NCI-H345 treated with DMSO at 0.1 percent for 48 hours (cell line): ENCODE measurements around the gene RTCA.
"Not testable (repeated sequence)": the region's sequence is repeated elsewhere in the genome, so short reads cannot be mapped to it uniquely, and the experiment has no call there.

ENCODE experiments used
- DNase-seq: peaks from one replicate; lab custom pipeline; 2025; ENCODE audit not compliant: unreplicated experiment; lab: John Stamatoyannopoulos, UW

RTCA gene

DNA sequence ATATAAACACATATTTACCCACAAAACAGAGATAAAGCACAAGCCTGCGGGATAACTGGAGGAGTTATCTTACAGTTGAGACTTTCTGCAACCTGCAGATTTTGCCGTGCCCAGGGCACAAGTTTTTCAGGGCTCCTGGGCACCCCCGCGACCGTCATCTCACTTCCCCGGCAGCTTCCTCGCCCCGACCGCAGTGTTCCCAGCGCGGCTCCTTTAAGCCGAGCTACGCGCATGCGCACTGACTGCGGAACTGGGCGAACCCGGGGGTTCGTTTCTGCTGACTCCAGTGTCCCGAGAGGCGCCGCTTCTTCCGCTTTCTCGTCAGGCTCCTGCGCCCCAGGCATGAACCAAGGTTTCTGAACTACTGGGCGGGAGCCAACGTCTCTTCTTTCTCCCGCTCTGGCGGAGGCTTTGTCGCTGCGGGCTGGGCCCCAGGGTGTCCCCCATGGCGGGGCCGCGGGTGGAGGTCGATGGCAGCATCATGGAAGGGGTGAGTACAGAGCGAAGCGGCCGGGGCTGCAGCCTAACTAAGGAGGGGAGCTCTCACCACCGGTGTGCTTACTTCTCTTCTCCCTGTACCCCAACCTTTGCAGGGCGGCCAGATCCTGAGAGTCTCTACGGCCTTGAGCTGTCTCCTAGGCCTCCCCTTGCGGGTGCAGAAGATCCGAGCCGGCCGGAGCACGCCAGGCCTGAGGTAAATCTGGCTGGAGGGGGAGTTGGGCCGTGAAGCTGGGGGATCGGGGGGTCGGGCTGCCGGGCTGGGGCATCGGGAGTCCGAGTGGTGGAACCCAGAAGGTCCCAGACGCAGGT, at the start of gene RTCA:
TSS of gene RTCA (plus strand) at position 286 of the 810 bp plus-strand sequence. CDS start at position 446, 160 bp downstream.
- DNase-seq = peak; percentile 92

DNA sequence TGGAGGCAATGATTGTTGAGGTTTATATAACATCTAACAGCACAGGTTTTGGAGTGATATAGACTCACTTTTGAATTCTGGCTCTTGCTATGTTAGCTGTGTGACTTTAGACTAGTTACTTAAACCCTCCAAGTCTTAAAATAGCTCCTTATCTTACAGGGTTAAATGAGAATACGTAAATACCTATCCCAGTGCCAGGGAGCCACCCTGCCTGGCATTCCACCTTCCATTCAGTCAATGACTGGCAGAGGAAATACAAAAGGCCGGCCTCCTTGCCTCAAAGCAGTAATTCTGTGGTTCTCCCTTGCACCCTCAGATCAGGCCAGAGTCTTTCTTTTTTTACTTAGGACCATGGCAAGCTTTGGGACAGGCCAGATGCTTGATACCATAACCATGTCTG, 48.2 kb upstream of the RTCA start:
- no peak for DNase-seq

DNA sequence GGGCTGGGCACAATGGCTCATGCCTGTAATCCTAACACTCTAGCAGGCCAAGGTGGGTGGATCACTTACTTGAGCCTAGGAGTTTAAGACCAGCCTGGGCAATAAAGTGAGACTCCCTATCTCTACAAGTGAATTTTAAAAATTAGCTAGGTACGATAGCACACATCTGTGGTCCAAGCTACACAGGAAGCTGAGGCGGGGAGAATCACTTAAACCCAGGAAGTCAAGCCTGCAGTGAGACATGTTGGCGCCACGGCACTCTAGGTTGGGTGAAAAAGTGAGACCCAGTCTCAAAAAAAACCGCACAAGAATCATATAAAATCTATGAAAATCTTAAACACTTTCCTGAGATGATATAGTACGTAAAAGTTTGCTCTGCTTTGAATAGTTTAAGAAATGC, 46.6 kb upstream of the RTCA start:
- DNase-seq = no peak

DNA sequence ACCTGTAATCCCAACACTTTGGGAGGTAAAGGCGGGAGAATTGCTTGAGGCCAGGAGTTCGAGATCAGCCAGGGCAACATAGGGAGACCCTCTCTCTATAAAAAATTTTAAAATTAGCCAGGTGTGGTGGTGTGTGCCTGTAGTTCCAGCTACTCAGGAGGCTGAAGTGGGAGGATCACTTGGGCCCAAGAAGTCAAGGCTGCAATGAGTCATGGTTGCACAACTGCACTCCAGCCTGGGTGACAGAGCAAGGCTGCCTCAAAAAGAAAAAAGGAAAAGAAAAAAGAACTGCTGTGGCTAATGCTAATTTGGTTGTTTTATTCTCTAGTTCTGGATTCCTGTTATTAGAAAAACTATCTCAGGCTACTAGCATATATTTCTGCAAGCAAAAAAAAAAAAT, 46.1 kb upstream of the RTCA start:
- DNase-seq = no peak

DNA sequence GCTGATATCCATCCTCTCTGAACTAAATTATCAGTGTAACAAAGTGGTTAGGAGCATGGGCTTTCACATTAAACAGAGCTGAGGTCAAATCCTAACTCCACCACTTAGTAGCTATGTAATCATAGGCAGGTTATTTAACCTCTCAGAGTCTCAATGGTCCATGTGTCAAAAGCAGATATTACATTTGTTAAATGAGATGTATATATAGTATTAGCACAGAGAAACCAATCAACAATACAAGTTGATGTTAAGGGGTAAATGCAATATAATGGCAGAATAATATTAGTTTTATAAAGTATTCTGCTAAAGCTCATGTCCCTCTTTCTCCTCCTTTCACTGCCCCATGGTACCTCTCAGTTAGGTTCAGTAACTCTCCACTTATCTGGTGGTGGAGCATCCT, 43.6 kb upstream of the RTCA start:
- no peak for DNase-seq

DNA sequence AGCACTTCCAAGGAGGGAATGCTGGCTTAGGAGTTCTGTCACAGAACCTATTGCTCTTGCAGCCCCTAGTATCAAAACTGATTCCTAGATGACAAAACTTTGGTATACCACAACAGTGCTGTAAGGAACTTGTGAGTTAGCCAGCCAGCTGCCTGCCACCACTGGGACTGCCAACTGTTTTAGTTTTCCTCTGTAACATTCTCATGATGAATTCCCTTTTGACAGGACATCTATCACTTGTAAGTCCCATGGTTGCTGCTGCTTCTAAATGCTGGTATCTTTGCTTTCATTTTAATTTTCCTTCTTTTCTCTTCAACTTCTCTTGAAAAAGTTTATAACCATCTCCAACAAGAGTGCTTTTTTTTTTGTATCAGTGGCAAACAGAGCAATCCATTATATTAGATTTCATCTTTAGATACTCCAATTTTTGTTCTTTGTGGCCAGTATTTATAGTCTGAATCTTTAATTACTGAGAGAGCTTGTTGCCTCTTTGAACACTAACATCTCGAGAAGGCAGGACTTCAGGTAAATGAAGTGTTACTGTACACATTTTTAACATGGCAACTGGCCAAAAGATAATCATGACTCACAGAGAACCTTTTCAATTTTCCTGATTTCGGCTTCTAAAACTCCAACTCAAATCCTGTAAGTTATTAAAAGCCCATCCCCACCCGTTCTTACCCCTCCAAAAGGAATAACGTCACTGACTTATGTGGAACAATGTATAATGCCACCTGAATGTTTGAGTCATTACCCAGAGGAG, 36.2 kb upstream of the RTCA start:
- no peak for DNase-seq

DNA sequence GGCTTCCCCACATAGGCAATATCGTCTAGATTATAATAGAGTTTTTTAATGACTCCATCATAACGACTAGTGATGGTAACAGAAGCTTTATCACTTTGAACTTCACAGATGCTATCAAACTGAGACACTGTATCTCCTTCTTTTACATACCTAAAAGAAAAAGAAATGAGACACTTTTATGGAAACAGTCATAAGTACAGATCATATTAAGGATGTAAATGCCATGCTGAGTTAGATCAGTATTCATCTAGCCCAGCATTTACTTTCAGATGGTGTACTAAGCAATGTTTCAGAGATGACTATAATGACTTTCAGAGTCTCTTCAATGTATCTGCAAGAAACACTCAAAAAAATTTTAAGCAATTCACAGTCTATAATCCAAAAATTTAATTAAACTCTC, 35.3 kb upstream of the RTCA start:
- DNase-seq = no peak

DNA sequence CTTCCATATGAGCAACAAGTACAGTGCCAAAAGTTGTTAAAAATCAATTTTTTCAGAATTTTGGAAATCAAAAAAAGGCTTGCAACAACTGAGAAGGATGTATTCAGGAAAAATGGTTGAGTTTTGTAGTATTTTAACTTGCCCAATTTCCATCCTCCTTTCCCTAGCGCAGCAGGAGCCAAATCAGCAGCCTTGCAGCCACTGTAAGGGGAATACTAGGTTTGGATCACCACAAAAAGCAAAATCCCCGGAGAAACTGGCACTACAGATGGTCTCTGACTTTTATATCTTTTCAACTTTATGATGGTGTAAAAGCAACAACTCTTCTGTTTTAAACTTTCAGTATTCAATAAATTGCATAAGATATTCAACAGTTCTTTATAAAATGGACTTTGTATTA, 34.3 kb upstream of the RTCA start:
- no peak for DNase-seq

DNA sequence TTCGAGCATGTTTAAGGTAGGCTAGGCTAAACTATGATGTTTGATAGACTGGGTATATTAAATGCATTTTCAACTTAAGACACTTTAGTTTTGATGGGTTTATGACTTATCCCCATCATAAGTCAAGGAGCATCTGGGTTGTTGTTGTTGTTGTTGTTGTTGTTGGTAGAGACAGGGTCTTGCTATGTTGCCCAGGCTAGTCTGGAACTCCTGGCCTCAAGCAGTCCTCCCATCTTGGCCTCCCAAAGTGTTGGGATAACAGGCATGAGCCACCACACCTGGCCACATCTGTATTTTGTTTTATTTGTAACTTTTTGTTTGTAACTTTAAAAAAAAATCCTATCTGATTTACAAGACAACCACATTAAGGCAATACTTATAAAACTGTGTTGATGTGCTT, 33.9 kb upstream of the RTCA start:
- no peak for DNase-seq

DNA sequence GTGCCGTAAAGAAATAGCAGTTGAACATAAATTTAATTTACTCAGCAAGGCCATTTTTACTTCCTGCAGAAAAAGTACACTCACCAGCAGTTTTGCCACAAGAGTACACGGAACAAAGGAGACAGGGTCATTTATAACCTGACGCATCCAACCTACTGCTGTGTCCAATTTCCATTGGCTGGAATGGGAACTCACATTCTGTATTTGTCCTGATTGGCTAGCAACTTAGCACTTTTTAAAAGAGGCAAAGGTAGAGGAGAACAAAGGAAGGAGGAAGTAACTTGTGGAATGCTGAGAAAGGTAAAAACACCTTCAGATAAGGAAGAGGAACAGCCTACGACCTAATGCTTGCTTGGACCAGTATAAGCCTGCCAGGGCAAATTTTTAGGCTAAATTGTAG, 32.5 kb upstream of the RTCA start:
- DNase-seq = not testable (repeated sequence)

DNA sequence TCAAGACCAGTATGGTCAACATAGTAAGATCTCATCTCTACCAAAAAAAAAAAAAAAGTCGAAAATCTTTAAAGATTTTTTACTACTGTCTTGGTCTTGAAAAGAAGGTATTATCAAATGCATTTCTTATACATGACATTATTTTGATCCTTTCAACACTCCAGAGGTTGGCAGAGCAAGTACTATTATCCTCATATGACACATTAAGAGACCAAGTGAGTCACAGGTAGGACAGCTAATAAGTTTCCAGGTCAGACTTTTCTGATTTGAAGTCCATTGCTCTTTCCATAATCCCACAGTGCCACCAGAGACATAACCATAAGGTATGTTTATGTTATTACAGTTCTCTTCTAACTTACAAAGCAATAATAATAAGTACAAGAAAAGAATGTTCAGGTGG, 31.6 kb upstream of the RTCA start:
- DNase-seq = no peak

DNA sequence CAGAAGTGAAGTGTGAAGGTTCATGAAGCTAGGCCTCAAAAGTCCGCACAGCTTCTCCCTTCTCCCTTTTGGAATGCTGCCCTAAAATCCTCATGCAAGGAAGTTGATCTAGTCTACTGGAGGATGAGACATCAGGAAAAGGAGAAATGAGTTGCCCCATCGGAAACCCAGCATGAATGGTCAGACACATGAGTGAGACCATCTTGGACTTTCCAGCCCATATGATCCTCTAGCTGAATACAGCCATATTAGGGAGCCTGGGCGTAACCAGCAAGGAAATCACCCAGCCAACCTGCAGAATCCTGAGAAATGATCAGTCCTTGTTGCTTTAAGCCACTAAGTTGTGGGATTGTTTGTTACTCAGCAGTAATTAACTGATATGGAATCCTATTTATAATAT, 28.9 kb upstream of the RTCA start:
- DNase-seq = no peak

DNA sequence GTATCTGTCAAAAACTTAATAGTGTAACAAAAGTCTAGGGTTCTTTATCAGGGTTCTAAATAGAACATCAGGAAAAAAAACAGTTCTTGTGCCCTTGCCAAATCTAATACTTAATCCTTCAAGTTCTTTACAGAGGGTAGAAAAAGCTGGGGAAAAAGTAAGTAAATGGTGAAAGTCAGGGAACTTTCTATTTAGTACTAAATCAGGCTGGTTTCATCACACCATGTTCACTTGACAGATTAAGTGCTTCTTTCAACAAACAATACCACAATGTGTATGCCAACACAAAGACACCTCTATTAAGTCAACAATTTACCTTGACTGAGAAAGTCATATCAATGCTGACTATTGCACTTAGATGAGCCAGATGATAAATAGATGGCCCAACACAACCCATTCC, 26.1 kb upstream of the RTCA start:
- no peak for DNase-seq

DNA sequence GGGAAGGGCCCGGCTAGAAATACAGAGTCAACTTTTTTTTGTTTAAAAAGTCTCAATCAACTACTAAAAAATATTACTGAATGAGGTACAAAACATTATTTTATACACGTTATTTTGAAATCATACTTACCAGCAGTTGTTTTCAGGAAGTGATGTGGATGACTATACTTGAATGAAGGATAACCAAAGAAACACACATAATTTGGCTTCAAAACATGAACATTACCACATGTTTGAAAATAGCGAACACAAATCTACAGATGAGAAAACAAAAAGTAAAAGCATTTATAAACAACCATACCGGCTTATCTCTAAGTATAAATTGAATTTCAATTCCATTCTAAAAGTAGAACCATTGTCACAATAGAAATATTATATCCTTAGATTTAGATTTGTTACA, 25.4 kb upstream of the RTCA start:
- DNase-seq = no peak

DNA sequence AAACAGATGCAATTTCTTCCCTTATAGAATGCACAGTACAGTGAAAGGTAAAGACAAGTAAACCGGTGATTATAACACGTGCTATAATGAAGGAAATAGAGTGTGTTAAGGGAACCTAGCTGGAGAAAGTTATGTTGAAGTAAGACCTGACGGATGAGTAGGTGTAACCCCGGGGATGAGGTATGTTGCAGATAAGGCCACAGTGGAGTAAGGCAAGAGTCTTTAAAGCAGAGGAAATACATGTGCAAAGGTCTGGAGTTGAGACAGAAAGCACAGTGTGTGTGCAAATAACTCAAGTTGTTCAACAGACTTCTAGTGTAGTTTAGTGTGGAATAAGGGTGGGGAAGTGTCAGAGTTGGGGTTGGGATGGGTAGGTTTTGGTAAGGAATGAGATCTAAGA, 19.3 kb upstream of the RTCA start:
- DNase-seq = no peak

DNA sequence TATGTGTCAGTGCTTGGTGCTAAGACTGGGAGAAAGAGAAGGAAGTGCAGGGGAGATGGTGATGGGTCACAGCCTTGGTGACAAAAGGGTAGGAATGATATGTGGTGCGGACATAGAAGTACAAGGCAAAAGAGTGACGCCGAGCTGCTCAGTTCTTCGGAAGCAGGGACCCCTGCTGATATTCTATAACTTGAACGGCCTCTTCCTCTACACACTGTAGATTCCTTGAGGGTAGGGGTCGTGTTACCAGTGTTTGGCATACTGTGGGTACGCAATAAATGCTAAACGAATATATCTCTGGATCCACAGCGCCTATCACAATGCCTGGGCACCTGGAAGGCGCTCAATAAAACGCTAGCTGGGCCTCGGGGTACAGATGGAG, 16.9 kb upstream of the RTCA start:
- DNase-seq = no peak

DNA sequence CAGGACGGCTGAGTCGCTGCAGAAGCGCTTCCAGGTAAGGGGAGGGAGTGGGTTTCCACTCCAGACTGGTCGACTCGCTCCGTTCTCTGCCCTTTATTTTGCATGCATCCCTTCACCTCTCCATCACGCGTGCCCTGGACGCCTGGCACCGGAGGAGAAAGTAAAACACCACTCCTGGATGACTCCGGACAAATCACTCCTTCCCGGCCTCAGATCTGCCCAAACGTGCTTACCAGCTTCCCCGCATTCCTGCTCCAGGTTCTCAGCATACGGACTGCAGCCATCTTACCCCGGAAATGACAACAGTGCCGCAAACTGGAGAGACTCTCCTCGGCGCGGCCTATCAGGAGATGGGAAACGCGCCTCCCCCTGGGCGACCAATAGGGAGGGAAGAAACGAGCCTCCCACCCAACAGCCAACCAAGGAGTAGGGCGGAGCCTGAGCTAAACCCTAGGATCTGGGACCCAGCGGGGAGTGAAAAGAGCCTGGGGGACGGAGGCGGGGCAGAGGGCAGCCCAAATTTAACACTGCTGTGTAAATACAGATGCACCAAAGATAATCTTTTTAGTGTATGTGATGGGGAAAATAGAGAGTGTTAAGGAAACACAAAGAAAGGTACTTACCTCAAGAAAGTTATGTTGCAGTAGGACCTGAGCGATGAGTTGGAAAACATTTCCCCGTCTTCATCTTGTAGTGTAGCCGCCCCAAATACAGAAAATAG, 16.3 kb upstream of the RTCA start, which contains the start of gene DBT:
TSS of gene DBT (minus strand) at position 298 of the 721 bp plus-strand sequence. CDS start at position 284, 14 bp downstream.
- peak; percentile 92 for DNase-seq

DNA sequence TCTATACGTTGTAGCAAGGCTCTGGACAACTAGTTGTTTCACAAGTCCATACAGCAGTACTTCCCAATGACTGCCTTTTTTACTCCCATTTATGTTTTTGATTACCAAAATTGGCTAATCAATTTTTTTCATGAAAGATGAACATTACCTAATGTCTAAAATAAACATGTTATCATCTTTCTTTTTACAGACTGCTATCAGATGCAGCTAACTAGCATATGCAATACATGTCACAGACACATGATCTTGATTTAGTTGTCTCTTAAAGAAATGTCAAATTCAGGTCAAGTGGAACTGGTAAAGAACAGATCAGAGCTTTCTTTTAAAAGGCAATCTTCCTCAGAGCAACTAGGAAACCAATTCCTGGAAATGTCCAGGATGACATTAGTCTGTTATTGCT, 15.8 kb upstream of the RTCA start:
- no peak for DNase-seq

DNA sequence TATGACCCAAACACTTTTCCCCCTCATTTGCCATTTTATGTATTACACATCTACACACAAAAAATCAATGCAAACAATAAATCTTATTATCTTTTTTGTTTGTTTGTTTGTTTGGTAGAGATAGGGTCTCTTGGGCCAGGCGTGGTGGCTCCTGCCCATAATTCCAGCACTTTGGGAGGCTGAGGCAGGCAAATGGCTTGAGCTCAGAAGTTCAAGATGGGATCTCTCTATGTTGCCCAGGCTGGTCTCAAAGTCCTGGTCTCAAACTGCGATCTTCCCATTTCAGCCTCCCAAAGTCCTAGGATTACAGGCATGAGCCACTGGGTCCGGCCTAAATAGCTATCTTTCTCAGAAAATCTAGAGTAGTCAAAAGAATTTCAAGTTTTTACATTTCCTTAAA, 15.2 kb upstream of the RTCA start:
- no peak for DNase-seq

DNA sequence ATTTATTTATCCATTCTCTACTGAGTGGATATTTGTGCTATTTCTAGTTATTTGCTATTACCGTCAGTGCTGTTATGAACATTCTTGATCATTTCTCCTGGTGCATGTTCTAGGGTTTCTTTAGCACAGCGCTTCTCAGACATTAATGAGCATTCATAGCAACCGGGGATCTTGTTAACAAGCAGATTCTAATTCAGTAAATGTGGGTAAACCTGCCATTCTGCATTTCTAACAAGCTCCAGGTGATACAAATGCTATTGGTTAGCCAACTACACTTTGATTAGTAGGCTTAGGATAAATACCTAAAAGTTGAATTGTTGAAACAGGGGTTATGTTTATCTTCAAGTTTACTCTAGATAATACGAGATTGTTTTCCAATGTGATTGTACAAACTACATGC, 13.1 kb upstream of the RTCA start:
- DNase-seq = no peak

DNA sequence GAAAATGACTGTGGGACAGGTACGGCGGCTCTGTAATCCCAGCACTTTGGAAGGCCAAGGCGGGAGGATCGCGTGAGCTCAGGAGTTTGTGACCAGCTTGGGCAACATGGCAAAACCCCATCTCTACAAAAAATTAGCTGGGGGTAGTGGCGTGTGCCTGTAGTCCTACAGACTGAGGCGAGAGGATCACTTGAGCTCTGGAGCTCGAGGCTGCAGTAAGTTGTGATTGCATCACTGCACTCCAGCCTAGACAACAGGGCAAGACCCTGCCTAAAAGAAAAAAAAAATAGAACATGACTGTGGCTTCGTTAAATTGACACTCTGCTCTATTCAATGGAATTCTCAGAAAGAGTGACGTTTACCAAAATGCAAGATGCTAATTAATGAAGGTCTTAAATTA, 12.5 kb upstream of the RTCA start:
- no peak for DNase-seq

DNA sequence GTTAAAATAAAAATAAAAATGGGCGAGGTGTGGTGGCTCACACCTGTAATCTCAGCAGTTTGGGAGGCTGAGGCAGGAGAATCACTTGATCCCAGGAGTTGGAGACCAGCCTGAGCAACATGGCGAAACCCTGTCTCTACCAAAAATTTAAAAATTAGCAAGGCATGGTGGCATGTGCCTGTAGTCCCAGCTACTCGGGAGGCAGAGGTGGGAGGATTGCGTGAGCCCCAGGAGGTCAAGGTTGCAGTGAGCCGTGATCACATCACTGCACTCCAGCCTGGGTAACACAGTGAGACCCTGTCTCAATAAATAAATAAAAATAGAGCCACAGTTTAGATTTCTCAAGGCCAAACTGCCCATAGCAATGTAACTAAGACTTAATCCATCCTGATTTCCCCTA, 9.7 kb upstream of the RTCA start:
- not testable (repeated sequence) for DNase-seq
